DMS114 treated with DMSO at 0.1 percent for 48 hours (cell line): ENCODE results near the gene ATP13A3.
"Not testable (repeated sequence)": the region's sequence is repeated elsewhere in the genome, so short reads cannot be mapped to it uniquely, and the experiment has no call there.

Experiments used
- DNase-seq: peaks from one replicate; lab custom pipeline; 2025; ENCODE audit not compliant: unreplicated experiment; lab: John Stamatoyannopoulos, UW

The ATP13A3 gene

DNA sequence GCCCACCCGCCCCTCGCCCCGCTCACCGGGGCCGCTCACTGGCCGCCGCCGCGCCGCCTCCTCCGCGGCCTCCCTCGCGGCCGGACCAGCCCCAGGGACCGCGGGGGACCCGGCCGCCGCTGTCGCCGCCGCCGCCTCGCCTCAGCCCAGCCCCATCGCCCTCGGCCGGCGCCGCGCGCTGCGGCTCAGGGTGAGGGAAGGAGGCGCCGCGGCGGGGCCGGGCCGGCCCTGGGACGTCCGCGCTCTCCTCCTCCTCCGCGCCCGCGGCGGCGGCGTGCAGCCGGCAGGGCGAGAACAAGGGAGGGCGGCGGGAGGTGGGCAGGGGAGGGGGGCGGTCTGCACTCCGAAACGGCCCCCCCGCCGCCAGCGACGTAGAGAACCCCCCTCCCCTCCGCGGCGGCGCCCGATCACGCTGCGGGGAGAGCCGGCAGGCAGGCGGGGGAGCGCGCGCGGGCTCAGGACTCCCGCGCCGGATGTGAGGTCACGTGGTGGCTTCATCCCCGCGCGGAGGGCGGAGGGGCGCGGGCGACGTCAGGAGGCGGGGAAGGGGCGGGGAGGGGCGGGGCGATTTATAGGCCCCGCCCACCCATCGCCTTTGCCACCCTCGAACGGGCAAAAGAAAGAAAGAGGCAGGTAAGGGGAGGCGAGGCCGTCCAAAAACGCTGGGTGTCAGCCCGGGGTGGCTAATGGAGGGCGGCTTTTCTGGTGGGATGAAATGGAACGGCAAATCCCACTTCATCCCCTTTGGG lies at the start of gene ATP13A3:
Gene ATP13A3 (minus strand): TSS at position 463 of the 749 bp plus-strand sequence. CDS start 24,812 bp downstream, outside the sequence.
- peak; percentile 65 for DNase-seq

DNA sequence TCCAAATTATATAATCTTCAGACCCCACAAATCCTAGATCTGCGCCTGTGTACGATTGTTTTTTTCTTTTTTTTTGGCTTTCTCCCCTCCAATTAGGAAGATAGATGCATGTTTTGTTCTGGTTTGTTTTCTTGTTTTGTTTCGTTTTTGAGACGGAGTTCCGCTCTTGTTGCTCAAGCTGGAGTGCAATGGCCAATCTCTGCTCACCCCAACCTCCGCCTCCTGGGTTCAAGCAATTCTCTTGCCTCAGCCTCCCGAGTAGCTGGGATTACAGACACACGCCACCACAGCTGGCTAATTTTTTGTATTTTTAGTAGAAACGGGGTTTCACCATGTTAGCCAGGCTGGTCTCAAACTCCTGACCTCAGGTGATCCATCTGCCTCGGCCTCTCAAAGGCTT lies 48.4 kb upstream of the ATP13A3 start:
- DNase-seq: not testable (repeated sequence)

DNA sequence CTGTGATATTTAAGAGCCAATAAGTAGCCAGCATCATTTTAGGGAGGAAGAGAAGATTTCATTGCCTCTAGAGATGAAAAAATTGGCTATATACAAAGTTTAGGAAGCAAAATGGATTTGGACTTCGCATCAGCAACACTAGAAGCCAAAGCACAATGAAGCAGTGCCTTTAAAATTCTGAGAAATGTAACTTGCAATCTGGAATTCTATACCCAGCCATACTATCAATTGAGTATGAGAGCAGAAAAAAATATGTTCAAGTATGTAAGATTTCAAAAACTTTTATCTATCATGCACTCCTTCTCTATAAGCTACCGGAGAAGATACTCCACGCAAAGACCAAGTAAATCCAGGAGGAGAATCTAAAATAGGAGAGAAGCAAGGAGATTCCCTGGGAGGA lies 47.4 kb upstream of the ATP13A3 start:
- DNase-seq: no peak

DNA sequence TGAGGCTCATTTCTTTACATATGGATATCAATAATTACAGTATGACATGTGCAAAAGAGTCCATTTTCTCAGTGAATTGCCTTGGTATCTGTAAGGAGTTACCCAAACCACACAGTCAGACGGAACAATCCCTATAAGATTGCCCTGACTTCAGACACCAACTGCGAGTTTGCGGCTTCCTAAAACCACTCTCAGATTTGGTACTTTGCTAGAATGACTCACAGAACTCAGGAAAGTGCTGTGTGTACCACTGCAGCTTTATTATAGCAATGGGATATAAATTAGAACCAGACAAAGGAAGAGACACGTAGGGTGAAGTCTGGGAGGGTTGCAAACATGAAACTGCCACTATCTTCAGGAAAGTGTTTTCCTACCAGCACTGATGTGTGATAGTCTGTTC lies 45.8 kb upstream of the ATP13A3 start:
- DNase-seq: no peak

DNA sequence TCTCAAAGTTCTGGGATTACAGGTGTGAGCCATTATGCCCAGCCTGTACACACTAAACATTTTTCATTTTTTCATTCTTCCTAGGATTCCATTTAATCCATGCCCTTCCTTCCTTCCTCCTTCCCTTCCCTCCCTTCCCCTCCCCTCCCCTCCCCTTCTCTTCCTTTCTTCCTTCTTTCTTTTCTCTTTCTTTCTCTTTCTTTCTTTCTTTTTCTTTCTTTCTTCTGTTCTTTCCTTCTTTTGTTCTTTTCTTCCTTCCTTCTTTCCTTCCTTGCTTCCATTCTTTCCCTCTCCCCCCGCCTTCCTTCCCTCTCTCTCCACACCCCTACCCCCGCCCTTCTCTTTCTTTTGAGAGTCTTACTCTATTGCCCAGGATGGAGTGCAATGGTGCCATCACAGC lies 40.9 kb upstream of the ATP13A3 start:
- no peak for DNase-seq

DNA sequence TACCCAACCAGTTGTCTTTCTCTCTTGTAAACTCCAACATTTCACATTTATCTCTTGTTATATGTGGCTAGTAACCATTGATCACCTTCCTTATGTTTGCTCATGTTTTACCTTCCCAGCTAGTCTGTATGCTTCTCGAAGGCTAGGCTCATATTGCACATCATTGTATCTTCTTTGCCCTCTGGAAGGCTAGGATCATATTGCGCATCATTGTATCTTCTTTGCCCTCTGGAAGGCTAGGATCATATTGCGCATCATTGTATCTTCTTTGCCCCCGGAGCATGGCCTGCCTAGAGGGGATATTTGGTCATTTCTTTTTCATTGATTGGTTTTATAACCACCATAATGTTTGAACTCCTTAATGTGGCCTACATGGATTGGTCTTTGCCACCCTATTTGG lies 39.4 kb upstream of the ATP13A3 start:
- DNase-seq: no peak

DNA sequence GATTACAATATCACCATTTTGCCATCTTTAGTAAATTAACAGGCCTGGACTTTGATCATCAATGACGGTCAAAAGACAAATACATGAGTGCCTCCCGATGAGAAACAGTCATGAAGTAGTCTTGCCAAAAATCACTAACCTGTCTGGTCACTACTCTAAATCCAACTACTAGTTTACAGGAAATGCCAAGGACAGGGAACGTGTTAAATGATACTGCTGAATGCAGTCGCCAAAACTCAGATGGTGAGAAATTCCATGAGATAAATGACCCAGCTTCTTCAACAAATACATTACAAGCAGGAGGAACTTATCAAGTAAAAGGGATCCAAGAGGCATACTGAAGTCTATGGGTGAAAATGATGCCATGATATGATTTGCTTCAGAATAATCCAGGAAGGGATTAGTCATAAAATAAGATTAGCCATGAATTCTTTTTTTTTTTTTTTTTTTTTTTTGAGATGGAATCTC lies 35.8 kb upstream of the ATP13A3 start:
- DNase-seq: no peak

DNA sequence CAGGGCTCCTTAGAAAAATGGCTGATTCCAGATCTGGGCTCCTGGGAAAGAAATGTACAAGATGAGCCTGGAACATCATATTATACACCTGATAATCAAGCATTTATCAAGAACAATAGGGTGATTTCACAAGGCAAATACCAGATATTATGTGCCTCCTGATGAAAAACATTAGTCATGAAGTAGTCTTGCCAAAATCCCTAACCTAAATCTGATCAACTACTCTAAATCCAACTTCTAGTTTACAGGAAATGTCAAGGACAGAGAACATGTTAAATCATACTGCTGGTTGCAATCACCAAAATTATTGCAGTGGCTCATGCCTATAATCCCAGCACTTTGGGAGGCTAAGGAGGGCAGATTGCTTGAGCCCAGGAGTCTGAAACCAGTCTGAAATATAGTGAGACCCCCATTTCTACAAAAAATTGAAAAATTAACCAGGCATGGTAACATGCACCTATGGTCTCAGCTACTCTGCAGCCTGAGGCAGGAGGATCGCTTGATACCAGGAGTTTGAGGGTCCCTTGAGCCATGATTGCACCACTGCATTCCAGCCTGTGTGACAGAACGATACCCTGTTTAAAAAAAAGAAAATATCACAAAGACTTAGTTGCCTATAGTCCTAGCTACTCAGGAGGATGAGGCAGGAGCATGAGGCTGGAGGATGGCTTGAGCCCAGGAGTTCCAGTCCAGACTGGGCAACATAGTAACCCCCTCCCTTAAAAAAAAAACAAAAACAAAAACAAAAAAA lies 34.9 kb upstream of the ATP13A3 start:
- no peak for DNase-seq

DNA sequence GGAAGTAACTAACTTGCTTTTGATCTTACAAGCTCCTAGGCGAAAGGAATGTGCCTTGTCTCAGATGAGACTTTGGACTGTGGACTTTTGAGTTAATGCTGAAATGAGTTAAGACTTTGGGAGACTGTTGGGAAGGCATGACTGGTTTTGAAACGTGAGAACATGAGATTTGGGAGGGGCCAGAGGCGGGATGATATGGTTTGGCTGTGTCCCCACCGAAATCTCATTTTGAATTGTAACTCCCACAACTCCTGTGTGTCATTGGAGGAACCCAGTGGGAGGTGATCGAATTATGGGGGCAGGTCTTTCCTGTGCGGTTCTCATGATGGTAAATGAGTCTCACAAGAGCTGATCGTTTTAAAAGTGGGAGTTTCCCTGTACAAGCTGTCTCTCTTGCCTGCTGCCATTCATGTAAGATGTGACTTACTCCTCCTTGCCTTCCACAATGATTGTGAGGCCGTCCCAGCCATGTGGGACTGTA lies 33.9 kb upstream of the ATP13A3 start:
- DNase-seq: not testable (repeated sequence)

DNA sequence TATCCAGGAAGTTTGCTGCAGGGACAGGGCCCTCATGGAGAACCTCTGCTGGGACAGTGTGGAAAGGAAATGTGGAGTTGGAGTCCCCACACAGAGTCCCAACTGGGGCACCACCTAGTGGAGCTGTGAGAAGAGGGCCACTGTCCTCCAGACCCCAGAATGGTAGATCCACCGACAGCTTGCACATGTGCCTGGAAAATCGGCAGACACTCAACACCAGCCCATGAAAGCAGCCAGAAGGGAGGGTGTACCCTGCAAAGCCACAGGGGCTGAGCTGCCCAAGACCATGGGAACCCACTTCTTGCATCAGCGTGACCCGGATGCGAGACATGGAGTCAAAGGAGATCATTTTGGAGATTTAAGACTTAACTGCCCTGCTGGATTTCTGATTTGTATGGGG lies 33.4 kb upstream of the ATP13A3 start:
- DNase-seq: not testable (repeated sequence)

DNA sequence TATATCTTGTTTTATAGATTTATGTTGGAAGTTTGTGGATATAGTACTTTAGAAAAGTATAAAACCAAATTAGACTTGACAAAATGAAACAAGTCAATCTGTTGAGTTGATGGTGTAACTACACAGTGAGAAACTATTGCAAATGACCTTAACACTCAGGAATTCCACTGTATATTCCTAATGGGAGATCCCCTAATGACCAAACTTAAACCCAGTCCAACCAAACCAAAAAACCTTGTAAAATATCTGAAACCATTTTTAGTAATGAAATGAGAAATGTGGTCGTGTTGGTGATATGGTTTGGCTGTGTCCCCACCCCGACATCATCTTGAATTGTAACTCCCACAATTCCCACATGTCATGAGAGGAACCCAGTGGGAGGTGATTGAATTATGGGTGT lies 31.9 kb upstream of the ATP13A3 start:
- DNase-seq: no peak

DNA sequence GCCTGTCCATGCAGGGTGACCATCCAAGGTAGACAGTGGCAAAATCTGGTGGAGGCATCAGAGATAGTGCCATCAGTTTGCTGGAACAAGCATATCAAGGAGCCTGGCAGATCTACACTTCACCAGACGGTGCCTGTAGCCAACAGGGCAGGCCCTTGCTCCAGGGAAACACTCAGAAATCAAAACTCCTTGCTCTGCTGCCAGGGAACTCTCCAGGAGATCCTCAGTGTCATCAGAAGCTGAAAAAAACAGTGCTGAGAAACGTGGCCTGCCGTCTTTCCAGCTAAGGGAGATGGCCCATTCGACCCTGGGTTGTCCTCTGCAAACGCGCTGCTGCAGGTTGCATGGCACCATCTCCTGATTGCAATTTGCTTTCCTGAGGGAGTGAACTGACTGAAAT lies 30.5 kb upstream of the ATP13A3 start:
- DNase-seq: no peak

DNA sequence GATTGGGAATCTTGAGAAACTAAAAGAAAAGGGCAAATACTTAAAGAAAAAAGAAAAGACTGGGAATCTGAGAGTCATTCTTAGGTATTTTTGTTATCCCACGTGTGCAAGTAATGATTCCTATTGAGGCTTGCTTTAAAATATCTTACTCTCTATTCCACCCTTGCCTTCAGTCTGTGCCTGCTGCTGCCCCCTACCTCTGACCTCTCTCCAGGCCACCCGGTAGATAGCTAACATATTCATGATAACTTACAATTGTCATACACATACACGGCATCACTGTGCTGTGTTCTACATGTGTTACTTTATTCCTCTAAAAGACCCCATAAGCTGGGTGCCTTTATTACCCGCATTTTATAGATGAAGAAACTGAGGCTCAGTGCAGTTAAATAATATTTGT lies 27.8 kb upstream of the ATP13A3 start:
- no peak for DNase-seq

DNA sequence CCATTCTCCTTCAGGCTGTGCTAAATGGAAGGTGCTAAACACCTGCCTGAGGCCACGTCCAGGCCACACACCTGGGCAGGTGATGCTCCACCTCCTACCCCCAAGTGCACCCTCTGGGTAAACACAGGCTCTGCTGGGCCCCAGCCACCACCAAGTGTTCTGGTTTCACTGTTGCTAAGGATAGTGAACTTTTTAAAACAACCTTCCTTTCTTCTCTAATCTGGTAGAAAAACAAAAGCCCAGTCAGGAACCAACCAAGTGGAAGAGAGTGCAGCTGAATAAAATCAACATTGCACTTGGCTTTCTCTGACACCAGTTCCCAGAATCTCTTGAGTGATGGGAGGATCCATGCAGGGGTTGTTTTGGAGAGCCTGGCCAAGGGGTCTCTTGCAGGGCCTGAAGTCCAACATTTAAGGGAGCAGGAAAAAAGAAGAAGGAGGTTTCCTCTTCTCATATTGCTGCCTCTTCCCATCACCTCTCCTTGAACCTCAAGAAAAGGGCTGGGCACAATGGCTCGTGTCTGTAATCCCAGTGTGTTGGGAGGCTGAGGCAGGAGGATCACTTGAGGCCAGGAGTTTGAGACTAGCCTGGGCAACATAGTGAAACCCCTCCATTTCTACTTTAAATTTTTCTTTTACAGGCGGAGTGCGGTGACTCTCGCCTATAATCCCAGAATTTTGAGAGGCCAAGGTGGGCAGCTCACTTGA lies 26.2 kb upstream of the ATP13A3 start:
- DNase-seq: no peak

DNA sequence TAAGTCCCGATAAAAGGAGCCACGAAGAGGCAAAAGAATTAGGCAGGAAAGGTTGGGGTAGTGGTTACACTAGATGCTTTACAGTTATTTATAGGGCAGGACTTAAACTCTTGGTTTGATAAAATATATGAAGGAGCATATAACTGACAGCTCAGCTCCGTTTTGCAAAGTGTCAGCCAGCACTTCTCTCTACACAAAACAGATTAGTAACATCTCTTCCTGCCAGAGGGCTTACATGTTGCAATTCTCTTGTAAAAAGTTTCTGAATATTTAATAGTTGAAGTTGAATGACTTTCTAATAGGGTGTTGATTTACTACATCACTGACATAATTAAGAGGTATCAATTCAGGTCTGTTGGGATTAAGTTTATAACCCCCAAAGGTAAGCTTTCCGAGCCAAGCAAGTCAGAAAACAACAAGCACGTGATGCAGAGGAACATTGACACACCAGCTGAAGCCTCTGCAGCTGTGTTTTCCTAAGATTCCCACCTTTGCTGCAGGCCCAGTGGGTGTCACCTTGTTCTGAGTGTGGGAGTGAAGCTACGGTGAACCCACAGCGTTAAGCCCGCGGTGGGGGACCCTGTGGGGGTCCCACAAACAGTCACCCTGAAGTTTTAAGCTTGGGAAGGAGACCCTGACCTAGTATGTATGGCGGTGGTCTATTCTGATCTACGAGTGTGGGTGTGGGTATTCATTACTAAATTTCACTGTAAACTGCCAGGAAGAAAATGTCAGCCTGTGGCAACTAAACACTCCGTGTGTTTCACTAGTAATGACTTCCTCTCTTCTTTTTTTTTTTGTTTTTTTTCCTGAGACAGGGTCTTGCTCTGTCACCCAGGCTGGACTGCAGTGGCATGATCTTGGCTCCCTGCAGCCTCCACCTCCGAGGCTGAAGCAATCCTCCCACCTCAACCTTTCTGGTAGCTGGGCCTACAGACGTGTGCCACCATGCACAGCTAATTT lies 22.0 kb upstream of the ATP13A3 start:
- no peak for DNase-seq

DNA sequence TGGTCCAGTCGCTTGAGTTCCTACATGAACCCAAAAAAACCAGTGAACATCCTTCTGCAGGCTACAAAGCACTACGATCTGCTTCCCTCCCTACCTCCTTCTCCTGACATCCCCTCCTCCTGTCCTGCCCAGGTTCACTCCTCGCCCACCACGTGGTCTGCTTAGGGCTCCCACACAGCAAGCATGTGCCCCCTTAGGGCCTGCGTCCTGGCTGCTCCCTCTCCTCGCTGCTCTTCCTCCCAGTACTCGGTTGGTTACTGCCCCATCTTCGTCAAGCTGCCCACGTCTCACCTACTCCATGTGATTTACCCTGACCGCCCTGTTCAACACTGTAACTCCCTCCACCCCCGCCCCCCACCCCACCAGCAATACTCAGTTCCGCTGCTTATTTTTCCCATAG lies 20.8 kb upstream of the ATP13A3 start:
- DNase-seq: no peak

DNA sequence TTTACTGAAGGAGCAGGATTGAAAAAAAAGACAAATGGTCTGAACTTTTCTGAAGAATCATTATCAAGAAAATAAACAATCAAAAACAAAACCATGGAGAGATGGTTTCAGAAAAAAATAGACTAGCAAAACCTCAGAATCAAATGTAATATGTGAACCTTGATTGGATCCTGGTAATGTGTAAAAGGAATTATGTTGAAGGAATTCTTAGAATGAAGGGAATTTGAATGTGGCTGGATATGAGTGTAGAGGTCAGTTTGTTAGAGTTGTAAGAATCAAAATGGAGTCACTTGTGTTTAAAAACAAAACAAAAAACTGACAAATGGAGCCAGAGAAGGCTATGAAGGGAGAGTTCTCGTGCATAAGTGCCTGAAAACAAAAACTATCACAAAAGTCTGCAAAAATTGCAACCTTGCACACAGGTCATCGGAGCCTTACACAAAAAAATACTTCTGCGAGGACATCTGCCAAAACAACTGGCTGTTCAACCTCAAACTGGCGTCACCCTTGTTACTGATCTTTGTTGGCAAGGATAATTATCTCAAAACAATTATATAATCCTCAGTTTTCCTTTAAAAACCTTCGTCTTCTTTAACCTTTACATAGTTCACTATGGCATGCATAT lies 19.1 kb upstream of the ATP13A3 start:
- DNase-seq: no peak

DNA sequence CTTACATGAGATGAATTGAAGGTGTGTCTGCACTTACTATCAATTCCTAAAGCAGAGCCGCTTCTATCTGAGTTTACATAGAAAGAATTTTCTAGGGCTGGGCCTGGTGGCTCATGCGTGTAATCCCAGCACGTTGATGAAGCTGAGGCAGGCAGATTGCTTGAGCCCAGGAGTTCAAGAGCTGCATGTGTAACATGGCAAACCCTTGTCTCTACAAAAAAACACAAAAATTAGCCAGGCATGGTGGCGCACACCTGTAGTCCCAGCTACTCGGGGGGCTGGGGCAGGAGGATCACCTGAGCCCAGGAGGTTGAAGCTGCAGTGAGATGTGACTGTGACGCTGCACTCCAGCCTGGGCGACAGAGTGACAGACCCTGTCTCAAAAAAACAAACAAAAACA lies 18.1 kb upstream of the ATP13A3 start:
- no peak for DNase-seq

DNA sequence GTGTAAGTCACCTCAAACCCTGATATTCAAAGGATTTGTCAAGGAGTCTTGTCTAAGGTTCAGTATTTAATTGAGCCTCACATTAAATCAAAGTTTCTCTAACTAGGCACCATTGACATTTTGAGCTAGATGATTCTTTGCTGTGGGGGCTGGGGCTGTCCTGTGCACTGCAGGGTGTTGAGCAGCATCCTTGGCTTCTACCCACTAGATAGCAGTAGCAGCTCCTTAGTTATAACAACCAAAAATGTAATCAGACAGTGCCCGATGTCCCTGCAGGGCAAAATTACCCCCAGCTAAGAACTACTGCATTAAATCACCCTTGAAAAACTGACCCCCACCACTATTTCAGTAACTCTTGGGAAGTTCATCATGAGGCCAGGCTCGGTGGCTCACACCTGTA lies 17.3 kb upstream of the ATP13A3 start:
- no peak for DNase-seq

DNA sequence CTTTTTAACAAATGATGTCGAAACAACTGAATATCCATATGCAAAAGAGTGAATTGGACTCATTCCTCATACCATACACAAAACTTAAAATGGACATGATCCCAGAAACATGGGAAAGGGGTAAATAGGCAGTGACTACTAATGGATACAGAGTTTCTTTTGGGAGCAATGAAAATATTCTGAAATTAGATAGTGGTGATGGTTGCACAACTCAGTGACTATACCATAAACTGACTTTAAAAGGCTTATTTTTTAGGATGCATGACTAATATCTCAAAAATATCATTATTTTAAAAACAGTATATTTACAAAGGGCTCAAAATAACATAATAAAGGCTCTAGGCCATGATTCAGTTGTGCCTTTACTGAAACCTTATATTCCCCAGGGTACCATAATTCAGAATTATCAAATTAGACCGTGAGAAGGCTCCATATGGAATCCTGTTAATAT lies 16.3 kb upstream of the ATP13A3 start:
- no peak for DNase-seq
